H1 (cell line): Measurements from ENCODE around the gene TPMT. TPM values are rescaled to one million over a fixed set of nuclear protein-coding genes. Genes with fewer than 3 reads are reported as not detected.

Source experiments
- CTCF ChIA-PET: fragments of 300-600 bp; sonication (Branson Sonifier 250); formaldehyde crosslinking; loops from one replicate; lab custom pipeline; 2021; ENCODE audit not compliant: partially characterized antibody; lab: Charles Lee
- POLR2A ChIA-PET: fragments of 300-600 bp; sonication (Branson Sonifier 250); formaldehyde crosslinking; loops from one replicate; lab custom pipeline; 2021; ENCODE audit warnings: inconsistent platforms; ENCODE audit not compliant: partially characterized antibody; lab: Charles Lee
- DNase-seq, 2 experiments: peaks; one replicate each; pipeline versions ENCODE4 v3.0.0 to v3.0.0-alpha.2; 2010 to 2022; ENCODE audit warnings: low spot score in 2 of 2, low read depth in 1 of 2, mixed read lengths in 1 of 2
- FAIRE-seq: peaks from 2 replicates; lab custom pipeline; 2011; peaks lifted over from hg19 to GRCh38; lab: Jason Lieb, UNC
- H2AFZ ChIP-seq: 2 replicates; pipeline ENCODE4 v1.8.1; 2012; ENCODE audit warnings: low read length, inconsistent platforms
- H2AK5ac ChIP-seq: 2 replicates; pipeline ENCODE4 v1.6.1; 2013; ENCODE audit warnings: low read depth, low read length
- H2BK120ac ChIP-seq: replicated peaks from 2 replicates; pipeline ENCODE3; 2013; ENCODE audit warnings: low read depth, low read length, inconsistent platforms
- H2BK12ac ChIP-seq: 2 replicates; pipeline ENCODE4 v1.6.1; 2013; ENCODE audit warnings: low read depth, low read length
- H2BK15ac ChIP-seq: 2 replicates; pipeline ENCODE4 v1.6.1; 2013; ENCODE audit warnings: low read length
- H2BK20ac ChIP-seq: 2 replicates; pipeline ENCODE4 v1.6.1; 2013; ENCODE audit warnings: low read length
- H2BK5ac ChIP-seq: 2 replicates; pipeline ENCODE4 v1.6.1; 2013; ENCODE audit warnings: low read depth, low read length
- H3K14ac ChIP-seq: 2 replicates; pipeline ENCODE4 v1.6.1; 2013; ENCODE audit warnings: inconsistent platforms; ENCODE audit not compliant: insufficient read length
- H3K18ac ChIP-seq: 2 replicates; pipeline ENCODE4 v1.6.1; 2013; ENCODE audit warnings: low read length; ENCODE audit errors: extremely low read depth
- H3K23ac ChIP-seq: 2 replicates; pipeline ENCODE4 v1.6.1; 2013; ENCODE audit warnings: inconsistent platforms; ENCODE audit not compliant: insufficient read length
- H3K23me2 ChIP-seq: 2 replicates; pipeline ENCODE4 v1.6.1; 2013; ENCODE audit warnings: low read depth, low read length
- H3K27ac ChIP-seq: 2 replicates; pipeline ENCODE4 v1.6.1; 2011; ENCODE audit warnings: low read depth, low read length, inconsistent platforms
- H3K27me3 ChIP-seq, 4 experiments: replicated peaks in 1 of 4; 1 replicate in 1 of 4; 2 replicates in 3 of 4; pipeline versions ENCODE4 v1.6.1 to v1.8.1; 2011 to 2013; ENCODE audit warnings: low read length in 3 of 4, mild to moderate bottlenecking in 3 of 4, inconsistent platforms in 2 of 4, mixed read lengths in 2 of 4, moderate library complexity in 1 of 4; ENCODE audit not compliant: control insufficient read depth in 3 of 4, insufficient read depth in 3 of 4; ENCODE audit errors: extremely low read depth in 1 of 4
- H3K36me3 ChIP-seq, 4 experiments: 2 replicates each; pipeline versions ENCODE4 v1.6.1 to v1.8.1; 2011 to 2013; ENCODE audit warnings: mild to moderate bottlenecking in 4 of 4, low read length in 3 of 4, moderate library complexity in 2 of 4, control low read depth in 1 of 4, inconsistent platforms in 1 of 4; ENCODE audit not compliant: insufficient read depth in 4 of 4, control insufficient read depth in 2 of 4
- H3K4ac ChIP-seq: replicated peaks from 2 replicates; pipeline ENCODE3; 2013; ENCODE audit warnings: low read length, low read depth, mixed read lengths, inconsistent platforms; ENCODE audit not compliant: insufficient read length
- H3K4me1 ChIP-seq, 4 experiments: replicated peaks in 1 of 4; 1 replicate in 1 of 4; 2 replicates in 3 of 4; pipeline versions ENCODE4 v1.6.1 to v1.8.1; 2011 to 2013; ENCODE audit warnings: low read length in 3 of 4, inconsistent platforms in 2 of 4, mixed read lengths in 1 of 4; ENCODE audit not compliant: insufficient read depth in 4 of 4, control insufficient read depth in 3 of 4
- H3K4me2 ChIP-seq, 2 experiments: 2 replicates each; pipeline versions ENCODE4 v1.6.1 to v1.8.1; 2011 to 2013; ENCODE audit warnings: low read depth in 2 of 2, low read length in 2 of 2, control low read depth in 1 of 2, inconsistent platforms in 1 of 2, mild to moderate bottlenecking in 1 of 2; ENCODE audit not compliant: insufficient read depth in 1 of 2
- H3K4me3 ChIP-seq, 4 experiments: fragments of 200-600, 300-600 bp in 1 of 4; sonication (generic), shearing (Covaris generic), sonication (Bioruptor Twin) in 1 of 4; 2 replicates each; pipeline versions ENCODE4 v1.5.1 to v1.8.1; 2011 to 2016; ENCODE audit warnings: low read length in 4 of 4, low read depth in 3 of 4, control low read depth in 2 of 4, inconsistent platforms in 2 of 4, mild to moderate bottlenecking in 2 of 4, mixed read lengths in 1 of 4, moderate library complexity in 1 of 4; ENCODE audit not compliant: insufficient read depth in 2 of 4; ENCODE audit errors: extremely low read depth in 1 of 4
- H3K56ac ChIP-seq: replicated peaks from 2 replicates; pipeline ENCODE3; 2013; ENCODE audit warnings: low read depth, mild to moderate bottlenecking, mixed read lengths, low read length, inconsistent platforms; ENCODE audit not compliant: insufficient read length
- H3K79me1 ChIP-seq: 2 replicates; pipeline ENCODE4 v1.6.1; 2013; ENCODE audit warnings: low read depth, low read length, control low read depth
- H3K79me2 ChIP-seq, 2 experiments: 2 replicates each; pipeline versions ENCODE4 v1.6.1 to v1.8.1; 2012 to 2013; ENCODE audit warnings: low read length in 2 of 2, mild to moderate bottlenecking in 2 of 2, inconsistent platforms in 1 of 2; ENCODE audit not compliant: insufficient read depth in 2 of 2, control insufficient read depth in 1 of 2
- H3K9ac ChIP-seq, 4 experiments: replicated peaks in 1 of 4; 1 replicate in 1 of 4; 2 replicates in 3 of 4; pipeline versions ENCODE4 v1.6.1 to v1.8.1; 2011 to 2013; ENCODE audit warnings: low read depth in 3 of 4, low read length in 3 of 4, control low read depth in 2 of 4, mild to moderate bottlenecking in 2 of 4, moderate library complexity in 2 of 4, inconsistent platforms in 1 of 4; ENCODE audit errors: extremely low read depth in 1 of 4
- H3K9me3 ChIP-seq, 2 experiments: 2 replicates each; pipeline versions ENCODE4 v1.6.1 to v1.8.1; 2012 to 2013; ENCODE audit warnings: mild to moderate bottlenecking in 2 of 2, moderate library complexity in 2 of 2, control low read depth in 1 of 2, inconsistent platforms in 1 of 2, low read depth in 1 of 2, low read length in 1 of 2, mixed read lengths in 1 of 2; ENCODE audit not compliant: insufficient read depth in 2 of 2
- H4K20me1 ChIP-seq, 2 experiments: replicated peaks in 1 of 2; 2 replicates each; pipeline versions ENCODE3 to v1.8.1; 2011 to 2013; ENCODE audit warnings: inconsistent platforms in 2 of 2, low read length in 2 of 2, mild to moderate bottlenecking in 1 of 2; ENCODE audit not compliant: insufficient read depth in 2 of 2, control insufficient read depth in 1 of 2
- H4K5ac ChIP-seq: 2 replicates; pipeline ENCODE4 v1.6.1; 2013; ENCODE audit warnings: low read length, low read depth, mixed read lengths, inconsistent platforms; ENCODE audit not compliant: insufficient read length
- H4K8ac ChIP-seq: 2 replicates; pipeline ENCODE4 v1.8.0; 2013; ENCODE audit warnings: mild to moderate bottlenecking, moderate library complexity, low read length, inconsistent platforms; ENCODE audit not compliant: insufficient read depth; ENCODE audit errors: extremely low read depth
- H4K91ac ChIP-seq: replicated peaks from 2 replicates; pipeline ENCODE3; 2013; ENCODE audit warnings: low read length, mixed read lengths, inconsistent platforms; ENCODE audit not compliant: insufficient read length
- E2F6 ChIP-seq: IDR thresholded peaks from 2 replicates; pipeline ENCODE4 v1.6.1; 2012; ENCODE audit warnings: inconsistent platforms
- JUN ChIP-seq: IDR thresholded peaks from 2 replicates; pipeline ENCODE4 v1.6.1; 2011; ENCODE audit warnings: low read depth, mild to moderate bottlenecking, improper control_type of control experiment, low read length
- TAF7 ChIP-seq: optimal IDR thresholded peaks from 2 replicates; pipeline ENCODE3; 2011; ENCODE audit warnings: low read depth, mild to moderate bottlenecking, inconsistent platforms, low read length, moderate library complexity, borderline replicate concordance
- WGBS, 2 experiments: shearing (Covaris generic) in 1 of 2; methylation state at CpG; one replicate each; pipeline versions ENCODE4 v1.1.6 to v1.1.7; 2013 to 2015; ENCODE audit warnings: low lambda C conversion rate in 2 of 2, mixed read lengths in 2 of 2, inconsistent platforms in 1 of 2, low coverage in 1 of 2, missing lambda C conversion rate in 1 of 2; ENCODE audit not compliant: insufficient replicate concordance in 2 of 2, insufficient coverage in 1 of 2, insufficient read length in 1 of 2; ENCODE audit errors: extremely low coverage in 1 of 2, missing lambda C conversion rate in 1 of 2; 5-methylcytosine and 5-hydroxymethylcytosine counted together
- polyA plus RNA-seq, 7 experiments: library from polyadenylated mRNA; depleted of rRNA in 3 of 7; stranded (reverse) in 5 of 7; unstranded in 2 of 7; fragments of >200 nt in 5 of 7; fragments of 200-250 nt in 2 of 7; gene quantifications; 1 replicate in 5 of 7; 2 replicates in 1 of 7; 4 replicates in 1 of 7; pipeline versions ENCODE4 v1.2.1 to v1.2.3, GENCODE V29; 2011 to 2013; ENCODE audit warnings: missing spikeins in 2 of 7, mixed read lengths in 2 of 7
- total RNA-seq: library from RNA; stranded (reverse); fragmentation: NEBNext Ultra II Directional; extraction: Animal tissue kit (Norgen Biotek cat#: 25700); gene quantifications from 2 replicates; pipeline ENCODE4 v1.2.1, GENCODE V29; 2021

Gene TPMT
- total and polyA plus RNA-seq, 2 of the 8 experiments (the other 6 are each of a cell fraction or from before 2014, with no cell fraction given), result 12.3 to 17.2 TPM

- no peak for DNase-seq
- TF ChIP-seq JUN, result no peak
- TF ChIP-seq TAF7, result no peak
- no peak for TF ChIP-seq E2F6
These were observed 6.6 kb upstream of the TPMT start for GRCh38 chr6:18161431-18161830.

More at GRCh38 chr6:18161431-18161830, 6.6 kb upstream of the TPMT start:
- Histone ChIP-seq H4K5ac (no peak overlapping the region), H3K18ac (no peak overlapping the region), H3K9ac (no peak overlapping the region), H3K36me3 (peaks cover 3 to 20% (median 10%) of the 10 kb centered on the region in 4 experiments; a peak in 6 of 8 replicates), H2BK120ac (no peak overlapping the region), H2AK5ac (no peak overlapping the region), H3K4me1 (no peaks in the 10 kb centered on the region), H2BK12ac (no peak overlapping the region), H3K27me3 (no peaks in the 10 kb centered on the region), H3K4me3 (no peak overlapping the region), H3K79me2 (no peaks in the 10 kb centered on the region), H3K4me2 (no peak overlapping the region), H4K91ac (no peak overlapping the region), H4K20me1 (peaks cover 0 to 2% of the 10 kb centered on the region in 2 experiments), H3K79me1 (no peaks in the 10 kb centered on the region), H3K14ac (no peak overlapping the region), H3K4ac (no peak overlapping the region), H3K23ac (no peak overlapping the region), H2BK15ac (no peak overlapping the region), H3K23me2 (no peaks in the 10 kb centered on the region), H4K8ac (no peak overlapping the region), H2BK20ac (no peak overlapping the region), H2AFZ (no peak overlapping the region), H3K56ac (no peak overlapping the region), H3K9me3 (no peaks in the 10 kb centered on the region), H3K27ac (no peak overlapping the region), H2BK5ac (no peak overlapping the region)
- FAIRE-seq, result no peak
- WGBS, 2 experiments, result 93% methylated on average over 2 of the region's 2 CpGs; no CpG with 5 or more reads in 1 of the 2 experiments
- CTCF ChIA-PET, result no interaction called here
- POLR2A ChIA-PET, result interaction anchor here (1.2 kb wide), 1 partner anchor 10 kb away, joined by 4 read pairs; no protein-coding TSS in a partner anchor
